ENCODE data around the gene TMEM130. TPM values are rescaled to one million over a fixed set of nuclear protein-coding genes. Genes with fewer than 3 reads are reported as not detected.
A peak's percentile ranks its signal among the peaks of the same experiment; 100 is the strongest.

TMEM130 gene
- polyA plus RNA-seq (2012; ENCODE audit: insufficient read depth, insufficient read length), result 0.69 TPM

DNA sequence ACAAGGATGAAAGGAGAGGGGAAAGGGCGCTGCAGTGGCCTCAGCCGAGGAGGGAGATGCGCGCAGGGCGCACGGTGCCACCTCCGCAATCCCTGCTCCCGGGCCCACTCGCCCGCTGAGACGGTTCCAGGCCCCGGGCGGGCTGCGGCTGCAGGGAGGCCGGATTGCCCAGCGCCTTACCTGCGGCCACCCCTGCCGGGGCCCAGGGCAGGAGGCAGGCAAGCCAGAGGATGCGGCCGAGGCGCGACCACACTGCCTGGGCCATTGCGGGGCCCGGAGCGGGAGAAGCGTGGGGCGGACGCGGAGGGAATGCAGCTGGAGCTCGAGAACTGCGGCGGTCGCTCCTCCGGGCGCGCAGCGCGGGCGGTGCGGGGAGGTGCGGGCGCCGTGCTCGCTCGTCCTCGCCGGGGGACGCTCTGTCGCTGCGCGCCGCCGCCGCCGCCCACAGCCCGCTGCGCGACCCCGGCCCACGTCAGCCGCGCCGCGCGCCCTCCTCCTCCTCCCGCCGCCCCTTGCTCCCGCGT is at the start of gene TMEM130:
TMEM130 (minus strand) TSS at position 418 of the 524 bp plus-strand sequence; CDS start at position 265, 153 bp downstream.
- H3K4me3 ChIP-seq (ENCODE audit: low read length), result no peak within 1 kb of the TSS; the same call in 1 of the 2 replicates
- no peak for DNase-seq (ENCODE audit: low read depth, low spot score)

DNA sequence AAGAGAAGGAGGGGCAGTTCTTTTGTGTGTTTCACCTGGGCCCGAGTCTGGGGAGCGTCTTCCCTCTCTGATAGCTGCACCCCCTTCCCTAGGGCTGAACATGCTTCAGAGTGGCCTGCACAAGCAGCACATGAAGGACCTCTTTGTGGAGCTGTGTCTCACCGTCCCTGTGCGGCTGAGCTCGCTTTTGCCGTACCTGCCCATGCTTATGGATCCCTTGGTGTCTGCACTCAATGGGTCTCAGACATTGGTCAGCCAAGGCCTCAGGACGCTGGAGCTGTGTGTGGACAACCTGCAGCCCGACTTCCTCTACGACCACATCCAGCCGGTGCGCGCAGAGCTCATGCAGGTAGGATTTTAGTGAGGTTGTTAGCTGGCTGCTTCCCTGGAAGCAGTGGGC is 47.5 kb upstream of the TMEM130 start:
- H3K4me3 ChIP-seq (ENCODE audit: low read length), result no peak overlapping the region
- DNase-seq (ENCODE audit: low read depth, low spot score), result no peak

DNA sequence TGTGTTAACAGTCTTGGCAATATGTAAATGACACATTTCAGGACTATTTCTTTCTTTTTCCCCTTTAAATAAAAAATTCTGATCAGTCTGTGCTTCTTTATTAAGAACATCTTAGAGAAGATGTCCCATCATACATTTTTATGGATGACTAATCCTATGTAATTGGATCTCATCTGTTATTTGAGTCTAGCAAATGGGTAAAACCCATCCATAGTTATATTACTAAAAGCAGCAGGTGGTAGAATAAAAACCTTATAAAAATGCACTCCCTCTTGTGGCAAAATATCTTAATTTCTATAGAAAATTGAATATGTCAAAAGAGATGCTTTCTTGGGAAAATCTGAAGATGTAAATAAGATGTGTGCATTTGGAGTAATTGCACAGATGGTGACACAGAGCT is 43.8 kb upstream of the TMEM130 start:
- no peak for DNase-seq (ENCODE audit: low read depth, low spot score)
- no peak overlapping the region for H3K4me3 ChIP-seq (ENCODE audit: low read length)

GRCh38 chr7:98913026-98913425 is 43.2 kb upstream of the TMEM130 start:
- DNase-seq (ENCODE audit: low read depth, low spot score), result no peak
- no peak overlapping the region for H3K4me3 ChIP-seq (ENCODE audit: low read length)

GRCh38 chr7:98911916-98912315 is 42.1 kb upstream of the TMEM130 start:
- no peak for DNase-seq (ENCODE audit: low read depth, low spot score)
- H3K4me3 ChIP-seq (ENCODE audit: low read length), result no peak overlapping the region

DNA sequence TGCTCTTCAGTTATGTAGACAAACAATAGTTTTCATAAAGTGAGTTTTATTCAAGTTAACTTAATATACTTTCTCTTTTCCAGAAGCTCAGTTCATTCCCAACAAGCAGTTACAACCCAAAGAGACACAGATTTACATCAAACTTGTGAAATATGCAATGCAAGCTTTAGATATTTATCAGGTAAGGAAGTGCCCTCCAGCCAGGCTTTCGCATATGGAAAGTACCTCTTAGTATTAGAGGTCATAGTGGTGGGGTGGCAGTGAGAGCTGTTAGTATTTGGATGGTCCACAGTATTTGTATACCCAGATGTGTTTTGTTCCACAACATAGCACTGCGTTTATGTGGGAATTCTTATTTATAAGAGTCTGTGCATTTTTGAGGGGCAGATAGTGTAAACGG is 40.6 kb upstream of the TMEM130 start:
- H3K4me3 ChIP-seq (ENCODE audit: low read length), result no peak overlapping the region
- DNase-seq (ENCODE audit: low read depth, low spot score), result no peak

GRCh38 chr7:98909487-98909886 is 39.7 kb upstream of the TMEM130 start:
- no peak for DNase-seq (ENCODE audit: low read depth, low spot score)
- no peak overlapping the region for H3K4me3 ChIP-seq (ENCODE audit: low read length)

GRCh38 chr7:98908585-98908984 is 38.8 kb upstream of the TMEM130 start:
- DNase-seq (ENCODE audit: low read depth, low spot score), result no peak
- no peak overlapping the region for H3K4me3 ChIP-seq (ENCODE audit: low read length)

- DNase-seq (ENCODE audit: low read depth, low spot score), result no peak
- no peak overlapping the region for H3K4me3 ChIP-seq (ENCODE audit: low read length)
Measured at GRCh38 chr7:98907570-98907969, 37.8 kb upstream of the TMEM130 start.

GRCh38 chr7:98903246-98903645 is 33.4 kb upstream of the TMEM130 start:
- DNase-seq (ENCODE audit: low read depth, low spot score), result no peak
- H3K4me3 ChIP-seq (ENCODE audit: low read length), result no peak overlapping the region

DNA sequence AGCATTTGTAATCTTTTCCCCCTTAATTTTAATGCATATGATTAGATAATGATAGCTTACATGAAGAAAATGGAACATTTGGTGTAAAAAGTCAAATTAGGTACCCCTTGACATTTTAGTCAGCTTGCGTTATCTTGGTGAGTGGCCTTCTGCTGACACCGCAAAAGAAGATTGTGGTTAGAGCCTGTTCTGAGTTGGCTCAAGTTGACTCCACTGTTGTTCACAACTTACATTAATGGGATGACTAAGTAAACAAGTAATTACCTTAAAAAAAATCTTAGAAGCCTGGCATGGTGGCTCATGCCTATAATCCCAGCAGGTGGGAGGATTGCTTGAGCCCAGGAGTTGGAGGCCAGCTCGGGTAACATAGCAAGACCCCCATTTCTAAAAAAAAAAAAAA is 32.7 kb upstream of the TMEM130 start:
- no peak for DNase-seq (ENCODE audit: low read depth, low spot score)
- H3K4me3 ChIP-seq (ENCODE audit: low read length), result no peak overlapping the region

- DNase-seq (ENCODE audit: low read depth, low spot score), result no peak
- H3K4me3 ChIP-seq (ENCODE audit: low read length), result no peak overlapping the region
Measured at GRCh38 chr7:98900815-98901214, 31.0 kb upstream of the TMEM130 start.

- H3K4me3 ChIP-seq (ENCODE audit: low read length), result no peak overlapping the region
Measured at GRCh38 chr7:98899816-98900215, 30.0 kb upstream of the TMEM130 start.

DNA sequence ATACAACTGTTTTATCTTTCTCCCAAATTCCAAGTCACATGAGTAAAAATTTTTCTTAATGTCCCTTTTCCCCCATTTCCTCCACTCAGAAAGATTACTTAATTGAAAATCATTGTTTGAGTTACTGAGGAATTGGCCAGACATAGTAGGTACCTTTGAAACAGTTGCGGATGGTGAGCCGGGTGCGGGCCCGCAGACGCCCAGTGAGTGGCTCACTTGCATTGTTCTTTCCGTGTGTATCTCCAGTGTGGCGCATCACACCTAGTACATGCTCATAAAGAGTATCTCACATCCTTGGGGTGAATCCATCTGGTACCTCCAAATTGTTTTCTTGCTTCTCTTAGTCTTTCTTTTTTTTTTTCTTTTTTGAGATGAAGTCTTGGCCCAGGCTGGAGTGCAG is 22.8 kb upstream of the TMEM130 start:
- no peak overlapping the region for H3K4me3 ChIP-seq (ENCODE audit: low read length)
- DNase-seq (ENCODE audit: low read depth, low spot score), result no peak

More at GRCh38 chr7:98899816-98900215, 30.0 kb upstream of the TMEM130 start:
- no peak for DNase-seq (ENCODE audit: low read depth, low spot score)

GRCh38 chr7:98887038-98887437 is 17.2 kb upstream of the TMEM130 start:
- H3K4me3 ChIP-seq (ENCODE audit: low read length), result no peak overlapping the region
- no peak for DNase-seq (ENCODE audit: low read depth, low spot score)

DNA sequence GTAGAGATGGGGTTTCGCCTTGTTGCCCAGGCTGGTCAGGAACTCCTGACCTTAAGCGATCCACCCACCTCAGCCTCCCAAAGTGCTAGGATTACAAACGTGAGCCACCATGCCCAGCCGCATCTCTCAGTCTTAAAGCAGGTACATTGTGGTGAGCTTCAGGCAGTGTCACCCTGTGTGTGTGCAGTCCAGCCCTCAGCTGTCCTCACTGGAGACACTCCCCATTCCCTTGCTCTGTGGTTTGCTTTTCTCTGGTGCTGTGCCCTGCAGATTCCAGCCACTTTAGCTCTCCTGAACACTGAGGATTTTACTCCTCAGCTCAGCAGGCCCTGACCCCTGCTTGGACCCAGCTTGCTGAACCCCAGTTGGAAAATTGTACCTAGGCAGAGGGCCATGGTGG is 14.6 kb upstream of the TMEM130 start:
- H3K4me3 ChIP-seq (ENCODE audit: low read length), result no peak overlapping the region
- DNase-seq (ENCODE audit: low read depth, low spot score), result no peak

GRCh38 chr7:98881561-98882315 is 11.9 kb upstream of the TMEM130 start:
- H3K4me3 ChIP-seq (ENCODE audit: low read length), result no peak overlapping the region
- DNase-seq (ENCODE audit: low read depth, low spot score), result no peak

DNA sequence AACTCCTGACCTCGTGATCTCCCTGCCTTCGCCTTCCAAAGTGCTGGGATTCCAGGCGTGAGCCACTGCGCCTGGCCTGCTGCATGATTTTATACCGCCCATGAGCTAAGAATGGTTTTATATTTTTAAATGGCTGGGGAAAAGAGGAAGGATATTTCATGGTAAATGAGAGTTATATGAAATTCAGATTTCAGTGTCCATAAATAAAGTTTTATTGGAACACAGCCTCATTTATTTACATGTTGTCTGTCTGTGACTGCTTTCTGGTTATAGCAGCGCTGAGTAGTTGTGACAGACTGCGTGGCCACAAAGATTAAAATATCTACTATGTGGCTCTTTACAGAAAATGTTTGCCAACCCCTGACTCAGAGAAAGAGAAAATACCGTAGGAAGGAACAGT is 10.7 kb upstream of the TMEM130 start:
- DNase-seq (ENCODE audit: low read depth, low spot score), result no peak
- H3K4me3 ChIP-seq (ENCODE audit: low read length), result peak overlapping the region; percentile 99

GRCh38 chr7:98879979-98880315 is 10.1 kb upstream of the TMEM130 start:
- DNase-seq (ENCODE audit: low read depth, low spot score), result no peak
- peak overlapping the region; percentile 99 for H3K4me3 ChIP-seq (ENCODE audit: low read length)

- H3K4me3 ChIP-seq (ENCODE audit: low read length), result peak overlapping the region; percentile 99
- DNase-seq (ENCODE audit: low read depth, low spot score), result peak; percentile 92
Measured at GRCh38 chr7:98879198-98879978, 9.6 kb upstream of the TMEM130 start.
